ENCODE measurements around the gene ACAA2. TPM values are rescaled to one million over a fixed set of nuclear protein-coding genes. Genes with fewer than 3 reads are reported as not detected.

The ACAA2 gene
- total and polyA plus RNA-seq, 2 experiments from 2014 or later, result 91.1 to 126 TPM

- TF ChIP-seq STAT1 (IDR thresholded peaks at IDR 0.05; ENCODE audit: unreplicated experiment), result no peak
- no peak for TF ChIP-seq ZNF331 (CRISPR knock-in tag; IDR thresholded peaks at IDR 0.05; ENCODE audit: low read depth)
- no peak for TF ChIP-seq NANOG (IDR thresholded peaks at IDR 0.05; ENCODE audit: borderline replicate concordance)
- TF ChIP-seq CTCF (conservative IDR thresholded peaks at IDR 0.05; ENCODE audit: low read depth in 2 of 2), result no peak
- no peak for TF ChIP-seq EZH2phosphoT487 (IDR thresholded peaks at IDR 0.05; ENCODE audit: unreplicated experiment)
Measured at GRCh38 chr18:49855711-49856415, 42.5 kb upstream of the ACAA2 start (continued).

DNA sequence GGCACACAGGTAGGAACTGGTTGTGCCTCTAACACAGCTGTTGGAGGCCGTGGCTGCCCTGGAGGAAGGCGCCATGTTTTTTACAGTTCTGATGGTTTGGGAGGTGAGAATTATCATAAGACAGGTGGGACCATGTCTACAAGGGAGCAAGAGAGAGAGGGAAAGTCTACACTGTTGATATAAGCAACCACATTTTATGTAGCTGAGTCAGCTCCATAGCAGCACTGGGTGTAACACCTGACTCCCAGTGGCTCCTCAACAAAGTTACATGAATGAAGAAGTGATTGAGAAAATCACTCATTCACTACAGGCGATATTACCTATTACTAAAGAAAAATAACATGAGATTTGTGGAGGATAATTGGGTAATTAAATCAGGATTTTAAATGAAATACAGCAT is 41.3 kb upstream of the ACAA2 start:
- Histone ChIP-seq H4K20me1 (replicated peaks; ENCODE audit: insufficient read depth) (no peaks in the 10 kb centered on the region), H3K4me2 (no peak overlapping the region), H3K79me2 (replicated peaks; ENCODE audit: insufficient read depth) (no peaks in the 10 kb centered on the region), H3K9me2 (ENCODE audit: insufficient read depth) (no peaks in the 10 kb centered on the region), H3K4me3 (no peak overlapping the region), H3F3A (replicated peaks; ENCODE audit: low read depth) (no peaks in the 10 kb centered on the region), H3K27ac (ENCODE audit: low read depth) (no peak overlapping the region), H3K4me1 (ENCODE audit: insufficient read depth) (peaks cover 9% of the 10 kb centered on the region), H3K36me3 (ENCODE audit: insufficient read depth) (no peaks in the 10 kb centered on the region), H2AFZ (no peak overlapping the region), H3K27me3 (ENCODE audit: insufficient read depth) (no peaks in the 10 kb centered on the region)
- Mint-ChIP-seq H3K27ac (no peak overlapping the region), H3K4me1 (peaks cover 12% of the 10 kb centered on the region; the same call in 2 of the 3 replicates), H3K9me3 (no peaks in the 10 kb centered on the region), H3K36me3 (ENCODE audit: low read depth) (no peaks in the 10 kb centered on the region), H3K27me3 (ENCODE audit: insufficient read depth, low read depth, poor library complexity) (peaks cover 3% of the 10 kb centered on the region), H3K4me3 (no peak overlapping the region)
- DNase-seq (ENCODE audit: low spot score) (no peak), ATAC-seq (no peak)
- TF ChIP-seq STAT1 (IDR thresholded peaks at IDR 0.05; ENCODE audit: unreplicated experiment) (no peak), JUNB (IDR thresholded peaks at IDR 0.05; ENCODE audit: unreplicated experiment) (no peak), EZH2phosphoT487 (IDR thresholded peaks at IDR 0.05; ENCODE audit: unreplicated experiment) (no peak), EZH2 (IDR thresholded peaks at IDR 0.05; ENCODE audit: low read depth, unreplicated experiment) (no peak), POLR2AphosphoS5 (IDR thresholded peaks at IDR 0.05; ENCODE audit: low read depth) (no peak), CTCF (conservative IDR thresholded peaks at IDR 0.05; ENCODE audit: low read depth in 2 of 2) (no peak), ZNF331 (CRISPR knock-in tag; IDR thresholded peaks at IDR 0.05; ENCODE audit: low read depth) (no peak), ETS1 (IDR thresholded peaks at IDR 0.05) (no peak), ZNF462 (CRISPR knock-in tag; IDR thresholded peaks at IDR 0.05) (no peak), NANOG (IDR thresholded peaks at IDR 0.05; ENCODE audit: borderline replicate concordance) (no peak), CREB1 (CRISPR knock-in tag; IDR thresholded peaks at IDR 0.05; ENCODE audit: low read depth) (no peak)

Measured in GM23338 (cell line).